NCI-H774 (cell line): ENCODE measurements around the gene TSPAN9.

Experiments
- DNase-seq: peaks from one replicate; lab custom pipeline; 2025; lab: John Stamatoyannopoulos, UW

Gene TSPAN9

GRCh38 chr12:3101309-3102024 is 24.3 kb downstream of the TSPAN9 start:
- no peak for DNase-seq

GRCh38 chr12:3102771-3103410 is 25.7 kb downstream of the TSPAN9 start:
- no peak for DNase-seq

- DNase-seq: no peak
Measured at GRCh38 chr12:3103806-3104205, 26.6 kb downstream of the TSPAN9 start.

- DNase-seq: no peak
Measured at GRCh38 chr12:3105690-3106479, 28.7 kb downstream of the TSPAN9 start.

GRCh38 chr12:3106579-3106978 is 29.4 kb downstream of the TSPAN9 start:
- no peak for DNase-seq

- no peak for DNase-seq
Measured at GRCh38 chr12:3107071-3107583, 29.9 kb downstream of the TSPAN9 start.

- no peak for DNase-seq
Measured at GRCh38 chr12:3107954-3108353, 30.8 kb downstream of the TSPAN9 start.

- no peak for DNase-seq
Measured at GRCh38 chr12:3110578-3110977, 33.4 kb downstream of the TSPAN9 start.

GRCh38 chr12:3113671-3114325 is 36.6 kb downstream of the TSPAN9 start:
- DNase-seq: no peak

- no peak for DNase-seq
Measured at GRCh38 chr12:3114671-3115070, 37.5 kb downstream of the TSPAN9 start.

- no peak for DNase-seq
Measured at GRCh38 chr12:3115078-3115477, 37.9 kb downstream of the TSPAN9 start.

- no peak for DNase-seq
Measured at GRCh38 chr12:3116106-3116844, 39.1 kb downstream of the TSPAN9 start.

- DNase-seq: no peak
Measured at GRCh38 chr12:3117144-3117581, 40.0 kb downstream of the TSPAN9 start.

- DNase-seq: no peak
Measured at GRCh38 chr12:3117591-3118015, 40.4 kb downstream of the TSPAN9 start.

- DNase-seq: no peak
Measured at GRCh38 chr12:3119192-3119755, 42.1 kb downstream of the TSPAN9 start.

- DNase-seq: no peak
Measured at GRCh38 chr12:3119756-3120601, 42.8 kb downstream of the TSPAN9 start.

GRCh38 chr12:3120701-3121100 is 43.5 kb downstream of the TSPAN9 start:
- DNase-seq: no peak

GRCh38 chr12:3122841-3123678 is 45.9 kb downstream of the TSPAN9 start:
- no peak for DNase-seq

GRCh38 chr12:3123729-3124128 is 46.5 kb downstream of the TSPAN9 start:
- no peak for DNase-seq
